GM18868 (cell line): ENCODE results near the gene TGM2.

Experiments used
- ATAC-seq: cut with Tn5 transposase; IDR thresholded peaks from one replicate; pipeline ENCODE4 v1.9.1; 2021; ENCODE audit warnings: mild to moderate bottlenecking, moderate library complexity; ENCODE audit not compliant: unreplicated experiment

Gene TGM2

DNA sequence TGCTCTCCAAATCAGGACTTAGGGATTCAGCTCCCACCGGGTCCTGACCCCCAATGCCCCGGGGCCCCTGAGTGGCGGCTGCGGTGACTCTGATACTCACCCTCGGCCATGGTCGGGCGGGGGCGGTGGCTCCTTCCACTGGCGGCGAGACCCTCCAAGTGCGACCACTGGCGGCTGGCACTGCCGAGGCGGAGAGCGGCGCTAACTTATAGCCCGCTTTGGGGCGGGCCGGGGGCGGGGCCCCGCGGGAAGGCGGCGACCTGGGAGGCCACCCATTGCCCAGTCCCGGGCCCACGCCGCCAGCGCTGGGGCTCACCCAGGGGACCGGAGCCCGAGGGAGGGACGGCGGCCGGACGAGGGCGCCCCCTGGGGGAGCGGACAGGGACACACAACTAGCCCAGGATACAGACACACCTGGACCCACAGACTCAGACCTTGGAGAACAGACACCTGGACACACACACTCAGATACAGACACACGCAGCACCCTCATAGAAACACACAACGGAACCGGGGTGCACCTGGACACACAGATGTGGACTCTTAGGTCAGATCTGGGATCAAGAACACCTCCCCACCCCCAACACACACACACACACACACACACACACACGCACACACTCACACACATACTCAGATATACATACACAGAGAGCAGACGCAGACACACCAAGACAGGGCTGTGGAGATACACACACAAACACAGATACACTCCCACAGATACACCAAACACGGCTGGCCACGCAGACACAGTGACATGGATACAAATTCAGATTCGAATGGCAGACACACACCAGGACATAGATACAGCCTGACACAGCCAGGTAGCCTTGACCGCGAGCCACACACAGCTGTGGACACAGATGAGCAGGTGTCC is at the start of gene TGM2:
TGM2 (minus strand) TSS at position 182 of the 877 bp plus-strand sequence; CDS start at position 110, 72 bp downstream.
- peak; percentile 74 for ATAC-seq

- ATAC-seq, result no peak
These were observed 49.5 kb upstream of the TGM2 start for GRCh38 chr20:38214256-38215193.

DNA sequence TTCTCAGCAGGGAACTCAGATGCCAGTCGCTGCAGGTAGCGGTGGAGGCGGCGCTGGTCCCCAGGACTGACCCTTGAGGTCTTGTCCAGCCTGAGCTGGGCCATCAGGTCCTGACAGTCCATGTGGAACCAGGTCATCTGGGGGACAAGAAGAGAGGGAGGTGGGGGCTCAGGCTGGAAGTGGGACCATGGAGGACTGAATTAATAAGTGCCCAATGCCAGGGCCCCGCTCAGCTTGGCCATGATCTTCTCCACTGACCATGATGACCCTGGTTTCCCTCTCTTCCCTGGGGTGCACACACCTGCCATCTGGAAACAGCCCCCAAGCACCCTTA is 48.5 kb upstream of the TGM2 start:
- no peak for ATAC-seq

DNA sequence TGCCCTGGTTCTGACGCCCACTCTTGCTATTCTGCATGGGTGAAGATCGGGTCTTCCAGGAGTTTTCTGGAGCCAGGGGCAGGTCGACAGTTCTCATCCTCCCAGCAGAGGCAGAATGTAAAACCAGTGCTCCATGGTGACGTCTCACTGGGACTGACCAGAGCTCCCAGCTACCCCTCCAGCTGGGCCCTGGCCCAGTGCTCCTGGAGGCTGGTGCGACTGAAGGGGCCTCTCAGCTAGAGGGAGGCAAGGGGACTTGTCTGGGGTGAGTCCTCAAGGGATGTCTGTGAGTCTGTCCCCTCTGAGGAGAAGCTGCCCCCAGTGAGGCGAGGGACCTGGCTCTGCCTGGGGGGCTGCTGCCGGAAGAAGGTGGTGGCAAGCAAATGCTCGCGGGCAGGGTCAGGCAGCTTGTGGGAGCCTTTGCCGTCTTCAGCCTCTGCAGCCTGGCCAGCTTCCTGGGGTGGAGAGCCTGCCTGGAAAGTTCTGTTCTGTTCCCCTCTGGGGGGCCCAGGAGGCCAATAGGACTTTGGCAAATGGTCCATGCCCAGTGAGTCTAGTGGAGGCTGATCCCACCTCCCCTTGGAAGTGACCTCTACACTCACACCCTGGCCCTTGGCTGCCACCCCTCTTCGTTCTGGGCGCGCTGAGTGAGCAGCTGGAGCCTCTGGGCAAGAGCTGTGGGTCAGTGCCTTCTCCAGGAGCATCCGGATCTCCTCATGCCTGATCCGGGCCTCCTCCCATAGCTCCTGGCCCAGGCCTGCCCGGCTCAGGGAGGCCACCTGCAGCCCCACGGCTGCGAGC is 47.9 kb upstream of the TGM2 start:
- no peak for ATAC-seq

GRCh38 chr20:38211200-38212097 is 46.4 kb upstream of the TGM2 start:
- ATAC-seq, result no peak

- ATAC-seq, result no peak
These were observed 45.7 kb upstream of the TGM2 start for GRCh38 chr20:38210741-38211140.

- no peak for ATAC-seq
These were observed 44.8 kb upstream of the TGM2 start for GRCh38 chr20:38209736-38210405.

GRCh38 chr20:38209054-38209675 is 44.1 kb upstream of the TGM2 start:
- no peak for ATAC-seq

- no peak for ATAC-seq
These were observed 43.5 kb upstream of the TGM2 start for GRCh38 chr20:38208523-38208922.

DNA sequence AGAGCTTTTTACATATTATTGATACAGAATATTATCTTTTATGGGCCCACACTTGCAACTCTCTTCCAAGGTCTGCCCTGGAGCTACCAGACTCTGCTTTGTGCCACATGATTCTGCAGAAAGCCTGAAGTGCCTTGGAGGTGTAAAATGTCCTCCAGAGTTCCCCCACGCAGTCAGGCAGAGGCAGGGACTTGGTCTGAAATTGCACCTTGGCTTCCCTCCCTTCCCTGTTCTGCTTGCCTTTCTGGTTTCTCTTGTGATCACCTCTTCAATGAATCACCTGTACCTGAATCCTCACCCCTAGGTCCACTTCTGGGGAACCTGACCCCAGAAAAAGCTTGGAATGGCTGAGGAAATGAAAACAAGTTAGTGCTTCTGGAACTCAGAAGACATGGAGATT is 43.0 kb upstream of the TGM2 start:
- no peak for ATAC-seq

- ATAC-seq, result no peak
These were observed 42.6 kb upstream of the TGM2 start for GRCh38 chr20:38207621-38208020.

GRCh38 chr20:38205001-38205400 is 39.9 kb upstream of the TGM2 start:
- no peak for ATAC-seq

DNA sequence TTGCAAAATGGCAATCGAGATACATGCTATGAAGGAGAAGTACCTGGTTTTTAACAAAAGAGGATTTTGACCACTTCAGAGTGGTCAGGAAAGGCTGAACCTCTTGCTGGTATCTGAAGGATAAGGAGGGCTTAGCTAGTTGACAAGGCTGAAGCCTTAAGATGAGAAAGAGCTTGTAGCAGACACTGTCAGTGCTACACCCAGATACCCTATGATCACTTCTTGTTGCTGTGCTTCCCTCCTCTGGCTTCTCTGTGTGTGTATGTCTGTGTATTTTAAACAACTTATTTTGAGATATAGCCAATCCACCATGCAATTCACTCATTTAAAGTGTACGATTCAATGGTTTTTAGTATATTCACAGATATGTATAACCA is 38.9 kb upstream of the TGM2 start:
- ATAC-seq, result no peak

DNA sequence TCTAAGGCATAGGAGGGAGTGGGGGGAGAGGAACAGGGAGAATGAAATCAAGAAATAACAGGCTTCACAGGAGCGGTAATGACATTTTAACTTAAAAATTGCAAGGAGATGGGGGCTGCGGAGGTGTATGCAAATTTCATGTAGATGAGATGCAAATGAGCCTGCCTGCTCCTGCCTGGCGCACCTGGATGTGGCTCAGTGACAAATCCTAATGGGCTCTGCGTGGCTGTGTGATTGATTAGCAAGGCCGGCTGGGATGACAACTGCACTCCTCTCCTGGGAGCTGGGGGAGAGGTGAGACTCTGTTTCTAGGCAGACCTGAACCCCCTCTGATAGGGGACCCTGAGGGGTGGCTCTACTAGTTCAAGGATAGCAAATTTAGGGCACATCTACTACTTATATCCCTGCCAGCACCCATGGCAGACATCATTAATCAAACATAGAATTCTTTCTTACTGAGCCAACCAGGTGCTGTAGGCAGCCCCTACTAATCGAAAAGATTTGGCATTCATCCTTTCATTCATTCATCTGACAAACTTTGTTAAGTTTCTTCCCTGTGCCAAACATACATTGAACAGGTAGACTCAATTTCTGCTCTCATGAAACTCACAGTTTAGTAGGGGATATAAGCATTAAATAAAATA is 38.4 kb upstream of the TGM2 start:
- no peak for ATAC-seq

DNA sequence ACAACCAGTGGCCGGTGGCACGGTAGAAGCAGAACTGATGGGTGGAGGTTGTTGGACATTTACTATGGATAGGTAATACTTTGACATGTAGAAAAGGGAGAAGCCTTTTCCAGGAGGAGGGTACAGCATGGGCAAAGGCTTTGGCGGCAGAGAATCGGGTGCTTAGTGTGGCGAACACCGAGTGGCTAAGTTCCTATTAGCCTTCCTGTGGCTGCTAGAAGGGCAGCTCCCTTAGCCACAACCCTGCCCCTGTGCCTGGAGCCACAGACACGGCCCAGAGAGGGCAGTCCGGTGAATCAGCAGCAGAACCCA is 37.9 kb upstream of the TGM2 start:
- ATAC-seq, result no peak

- ATAC-seq, result no peak
These were observed 37.3 kb upstream of the TGM2 start for GRCh38 chr20:38202153-38202981.

GRCh38 chr20:38201356-38201755 is 36.3 kb upstream of the TGM2 start:
- ATAC-seq, result no peak

GRCh38 chr20:38200646-38201045 is 35.6 kb upstream of the TGM2 start:
- ATAC-seq, result no peak
